Ishikawa (cell line): ENCODE results near the gene FAM111A.

Experiments used
- CEBPB ChIP-seq: IDR thresholded peaks from 2 replicates; pipeline ENCODE4 v1.6.1; 2012
- CREB1 ChIP-seq: IDR thresholded peaks from 2 replicates; pipeline ENCODE4 v1.6.1; 2012; ENCODE audit warnings: low read depth
- EGR1 ChIP-seq: IDR thresholded peaks from 2 replicates; pipeline ENCODE4 v1.6.1; 2012
- EP300 ChIP-seq: IDR thresholded peaks from 2 replicates; pipeline ENCODE4 v1.6.1; 2012; ENCODE audit warnings: borderline replicate concordance
- FOXM1 ChIP-seq: IDR thresholded peaks from 2 replicates; pipeline ENCODE4 v1.6.1; 2012; ENCODE audit warnings: low read depth, borderline replicate concordance
- NFIC ChIP-seq: IDR thresholded peaks from 2 replicates; pipeline ENCODE4 v1.6.1; 2012
- RAD21 ChIP-seq: IDR thresholded peaks from 2 replicates; pipeline ENCODE4 v1.6.1; 2012; ENCODE audit warnings: low read depth
- TAF1 ChIP-seq: IDR thresholded peaks from 2 replicates; pipeline ENCODE4 v1.6.1; 2012; ENCODE audit warnings: low read depth, mild to moderate bottlenecking
- TCF12 ChIP-seq: IDR thresholded peaks from 2 replicates; pipeline ENCODE4 v1.6.1; 2012; ENCODE audit warnings: low read depth
- TEAD4 ChIP-seq: IDR thresholded peaks from 2 replicates; pipeline ENCODE4 v1.6.1; 2012
- YY1 ChIP-seq: IDR thresholded peaks from 2 replicates; pipeline ENCODE4 v1.6.1; 2012; ENCODE audit warnings: low read depth
- ZBTB7A ChIP-seq: IDR thresholded peaks from 2 replicates; pipeline ENCODE4 v1.6.1; 2012; ENCODE audit warnings: low read depth
- TF ChIP-seq, protein P1 (sequence below): IDR thresholded peaks from 2 replicates; pipeline ENCODE4 v1.6.1; 2012; ENCODE audit warnings: low read depth, mild to moderate bottlenecking
- TF ChIP-seq, protein P2 (sequence below): IDR thresholded peaks from 2 replicates; pipeline ENCODE4 v1.6.1; 2012
- TF ChIP-seq, protein P3 (sequence below): IDR thresholded peaks from 2 replicates; pipeline ENCODE4 v1.6.1; 2012

The FAM111A gene

DNA sequence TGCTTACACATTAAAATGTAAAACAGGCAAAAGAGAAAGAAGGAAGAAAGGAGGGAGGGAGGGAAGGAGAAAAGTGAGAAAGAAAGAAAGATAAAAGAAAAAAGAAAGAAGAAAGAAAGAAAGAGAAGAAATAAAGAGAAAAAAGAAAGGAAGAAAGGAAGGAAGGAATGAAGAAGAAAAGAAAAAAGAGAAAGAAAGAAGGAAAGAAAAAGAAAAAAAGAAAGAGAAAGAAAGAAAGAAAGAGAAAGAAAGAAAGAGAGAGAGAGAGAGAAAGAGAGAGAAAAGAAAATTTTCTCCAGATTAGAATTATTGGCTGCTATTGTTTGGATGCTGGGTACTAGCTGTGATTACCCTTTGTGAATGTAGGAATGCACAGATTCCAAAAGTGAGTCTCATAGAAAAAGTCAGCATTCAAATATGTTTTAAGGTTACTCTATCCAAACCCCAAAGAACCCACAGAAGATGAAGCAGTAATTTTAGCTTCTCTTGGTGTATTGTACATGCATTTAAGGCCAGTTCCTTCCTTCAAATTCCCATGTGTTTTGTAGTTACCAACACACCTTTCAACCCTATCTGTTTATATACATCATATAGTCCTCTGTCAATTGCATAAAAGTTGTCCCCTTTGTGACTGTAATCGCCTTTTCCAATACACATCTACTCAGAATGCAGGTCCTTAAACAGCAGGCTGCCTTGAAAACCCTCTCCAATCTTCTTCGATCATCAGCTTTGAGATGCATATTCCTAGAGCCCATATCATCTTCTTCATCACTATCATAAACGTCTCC, 789 bp upstream of the FAM111A start:
- TF ChIP-seq, protein P1, sequence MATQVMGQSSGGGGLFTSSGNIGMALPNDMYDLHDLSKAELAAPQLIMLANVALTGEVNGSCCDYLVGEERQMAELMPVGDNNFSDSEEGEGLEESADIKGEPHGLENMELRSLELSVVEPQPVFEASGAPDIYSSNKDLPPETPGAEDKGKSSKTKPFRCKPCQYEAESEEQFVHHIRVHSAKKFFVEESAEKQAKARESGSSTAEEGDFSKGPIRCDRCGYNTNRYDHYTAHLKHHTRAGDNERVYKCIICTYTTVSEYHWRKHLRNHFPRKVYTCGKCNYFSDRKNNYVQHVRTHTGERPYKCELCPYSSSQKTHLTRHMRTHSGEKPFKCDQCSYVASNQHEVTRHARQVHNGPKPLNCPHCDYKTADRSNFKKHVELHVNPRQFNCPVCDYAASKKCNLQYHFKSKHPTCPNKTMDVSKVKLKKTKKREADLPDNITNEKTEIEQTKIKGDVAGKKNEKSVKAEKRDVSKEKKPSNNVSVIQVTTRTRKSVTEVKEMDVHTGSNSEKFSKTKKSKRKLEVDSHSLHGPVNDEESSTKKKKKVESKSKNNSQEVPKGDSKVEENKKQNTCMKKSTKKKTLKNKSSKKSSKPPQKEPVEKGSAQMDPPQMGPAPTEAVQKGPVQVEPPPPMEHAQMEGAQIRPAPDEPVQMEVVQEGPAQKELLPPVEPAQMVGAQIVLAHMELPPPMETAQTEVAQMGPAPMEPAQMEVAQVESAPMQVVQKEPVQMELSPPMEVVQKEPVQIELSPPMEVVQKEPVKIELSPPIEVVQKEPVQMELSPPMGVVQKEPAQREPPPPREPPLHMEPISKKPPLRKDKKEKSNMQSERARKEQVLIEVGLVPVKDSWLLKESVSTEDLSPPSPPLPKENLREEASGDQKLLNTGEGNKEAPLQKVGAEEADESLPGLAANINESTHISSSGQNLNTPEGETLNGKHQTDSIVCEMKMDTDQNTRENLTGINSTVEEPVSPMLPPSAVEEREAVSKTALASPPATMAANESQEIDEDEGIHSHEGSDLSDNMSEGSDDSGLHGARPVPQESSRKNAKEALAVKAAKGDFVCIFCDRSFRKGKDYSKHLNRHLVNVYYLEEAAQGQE = no peak
- TF ChIP-seq TAF1 (no peak), ZBTB7A (no peak), FOXM1 (no peak), YY1 (no peak), TCF12 (no peak), EGR1 (no peak), CREB1 (no peak), EP300 (no peak), TEAD4 (no peak), NFIC (no peak), CEBPB (no peak)
- TF ChIP-seq, protein P2, sequence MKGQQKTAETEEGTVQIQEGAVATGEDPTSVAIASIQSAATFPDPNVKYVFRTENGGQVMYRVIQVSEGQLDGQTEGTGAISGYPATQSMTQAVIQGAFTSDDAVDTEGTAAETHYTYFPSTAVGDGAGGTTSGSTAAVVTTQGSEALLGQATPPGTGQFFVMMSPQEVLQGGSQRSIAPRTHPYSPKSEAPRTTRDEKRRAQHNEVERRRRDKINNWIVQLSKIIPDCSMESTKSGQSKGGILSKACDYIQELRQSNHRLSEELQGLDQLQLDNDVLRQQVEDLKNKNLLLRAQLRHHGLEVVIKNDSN = no peak
- TF ChIP-seq, protein P3, sequence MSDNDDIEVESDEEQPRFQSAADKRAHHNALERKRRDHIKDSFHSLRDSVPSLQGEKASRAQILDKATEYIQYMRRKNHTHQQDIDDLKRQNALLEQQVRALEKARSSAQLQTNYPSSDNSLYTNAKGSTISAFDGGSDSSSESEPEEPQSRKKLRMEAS = no peak

DNA sequence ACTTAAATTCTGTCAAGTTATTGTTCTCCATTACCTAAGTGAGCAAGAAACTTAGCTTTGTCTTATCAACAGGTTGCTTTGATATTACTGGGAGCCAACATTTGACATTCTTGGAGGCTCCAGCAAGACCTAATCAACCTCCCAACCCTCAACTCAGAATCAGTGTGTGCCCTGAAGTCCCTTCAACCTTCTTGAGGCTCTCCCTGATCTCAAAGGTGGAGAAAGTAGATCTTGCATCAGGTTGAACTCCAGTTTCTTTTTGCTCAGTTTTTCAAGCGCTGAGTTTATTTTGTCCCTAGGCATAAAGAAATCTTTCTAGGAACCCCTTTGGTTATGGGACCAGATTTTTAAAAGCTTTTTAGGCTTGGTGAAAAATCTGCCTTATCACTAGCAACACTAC, 1.4 kb downstream of the FAM111A start:
- no peak for TF ChIP-seq EGR1
- TF ChIP-seq, protein P2 = no peak

DNA sequence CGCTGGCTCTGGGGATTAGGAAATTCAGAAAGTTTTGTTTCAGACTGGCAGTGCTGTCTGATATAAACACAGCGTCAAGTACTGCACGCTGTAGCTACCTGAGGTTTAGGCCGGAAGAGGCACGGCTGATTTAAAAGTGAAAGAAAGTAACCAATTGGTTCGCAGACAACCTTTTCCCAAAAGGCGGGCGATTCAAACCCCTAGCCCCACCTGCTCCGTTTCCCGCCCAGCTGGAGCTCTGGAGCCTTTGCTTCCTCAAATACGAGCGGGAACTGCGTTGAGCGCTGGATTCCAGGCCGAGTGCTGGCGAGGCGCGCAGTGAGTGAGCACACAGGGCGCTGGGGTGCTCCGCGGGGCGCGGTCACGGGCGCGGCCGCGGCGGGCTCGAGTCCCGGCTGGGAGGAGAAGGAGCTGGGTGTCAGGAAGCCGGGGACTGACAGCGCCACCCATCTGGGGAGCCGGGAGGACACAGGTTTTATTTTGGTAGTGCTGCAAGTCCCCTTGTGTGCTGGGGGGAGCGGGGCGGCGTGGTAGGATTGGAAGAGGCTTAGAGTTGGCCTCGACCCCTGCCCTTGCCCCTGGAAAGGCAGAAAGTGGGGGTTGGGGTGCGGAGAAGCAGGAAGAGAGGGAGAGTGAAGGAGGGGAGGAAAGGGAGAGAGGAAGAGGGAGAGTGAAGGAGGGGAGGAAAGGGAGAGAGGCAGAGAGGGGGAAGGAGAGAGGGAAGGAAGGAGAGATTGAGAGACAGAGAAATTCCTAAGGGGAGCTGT, 2.1 kb downstream of the FAM111A start:
- TF ChIP-seq TCF12 = no peak
- no peak for TF ChIP-seq FOXM1
- TF ChIP-seq NFIC = no peak
- TF ChIP-seq ZBTB7A = no peak

DNA sequence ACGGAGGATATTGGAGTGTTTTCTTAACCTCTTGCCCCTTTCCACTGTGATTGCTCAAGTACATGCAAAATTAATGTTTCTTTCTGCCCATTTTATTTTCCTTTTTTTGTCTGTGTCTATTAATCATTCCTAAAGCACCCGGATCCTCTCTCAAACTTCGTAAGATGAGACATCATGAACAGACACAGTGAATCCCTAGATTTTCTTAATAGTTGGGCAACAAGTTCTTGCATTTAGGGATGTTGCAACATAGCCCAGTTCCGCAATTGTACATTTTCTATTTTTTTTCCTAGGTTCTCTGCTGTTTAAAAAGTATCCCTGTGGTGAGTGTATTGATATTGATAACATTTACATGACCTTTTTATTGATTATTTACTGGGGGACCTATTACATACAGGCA, 2.9 kb downstream of the FAM111A start:
- TF ChIP-seq, protein P1 = no peak
- no peak for TF ChIP-seq EP300
- TF ChIP-seq TEAD4 = no peak
- no peak for TF ChIP-seq CREB1
- no peak for TF ChIP-seq TCF12
- no peak for TF ChIP-seq FOXM1
- TF ChIP-seq, protein P2 = no peak
- no peak for TF ChIP-seq ZBTB7A
- TF ChIP-seq, protein P3 = no peak
- no peak for TF ChIP-seq CEBPB
- no peak for TF ChIP-seq EGR1
- no peak for TF ChIP-seq TAF1
- TF ChIP-seq NFIC = no peak
- TF ChIP-seq YY1 = no peak
- TF ChIP-seq RAD21 = no peak

DNA sequence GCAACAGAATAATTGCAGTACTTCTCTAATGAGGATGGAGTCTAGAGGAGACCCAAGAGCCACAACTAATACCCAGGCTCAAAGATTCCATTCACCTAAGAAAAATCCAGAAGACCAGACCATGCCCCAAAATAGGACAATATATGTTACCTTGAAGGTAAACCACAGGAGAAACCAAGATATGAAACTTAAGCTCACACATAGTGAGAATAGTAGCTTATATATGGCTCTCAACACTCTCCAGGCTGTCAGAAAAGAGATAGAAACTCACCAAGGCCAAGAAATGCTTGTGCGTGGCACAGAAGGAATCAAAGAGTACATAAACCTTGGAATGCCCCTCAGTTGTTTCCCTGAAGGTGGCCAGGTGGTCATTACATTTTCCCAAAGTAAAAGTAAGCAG, 9.1 kb downstream of the FAM111A start:
- no peak for TF ChIP-seq NFIC
- TF ChIP-seq TEAD4 = no peak
- TF ChIP-seq, protein P1 = no peak
- TF ChIP-seq, protein P2 = no peak
- TF ChIP-seq ZBTB7A = no peak
- no peak for TF ChIP-seq EP300
- TF ChIP-seq, protein P3 = no peak
